ENCODE data around the gene NAB2.

Gene NAB2

DNA sequence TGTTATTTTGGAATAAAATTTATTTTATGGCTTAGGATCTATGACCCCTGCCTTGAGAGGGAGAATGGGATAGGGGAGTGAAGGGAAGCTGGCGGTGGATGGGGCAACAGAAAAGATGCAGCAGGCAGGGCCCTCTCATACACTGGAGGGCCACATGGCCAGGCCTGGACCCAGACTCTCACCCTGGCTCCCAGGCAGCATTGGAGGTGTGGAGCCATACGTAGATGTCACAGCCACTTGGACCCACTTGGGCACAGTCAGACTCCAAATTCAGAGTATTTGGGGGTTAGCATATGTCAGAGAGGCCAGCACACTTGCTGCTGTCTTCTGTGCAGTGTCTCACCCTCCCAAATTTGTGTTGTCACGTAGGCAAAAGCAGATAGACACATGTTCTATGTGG lies 6.5 kb downstream of the NAB2 start:
- TF ChIP-seq, protein P1, sequence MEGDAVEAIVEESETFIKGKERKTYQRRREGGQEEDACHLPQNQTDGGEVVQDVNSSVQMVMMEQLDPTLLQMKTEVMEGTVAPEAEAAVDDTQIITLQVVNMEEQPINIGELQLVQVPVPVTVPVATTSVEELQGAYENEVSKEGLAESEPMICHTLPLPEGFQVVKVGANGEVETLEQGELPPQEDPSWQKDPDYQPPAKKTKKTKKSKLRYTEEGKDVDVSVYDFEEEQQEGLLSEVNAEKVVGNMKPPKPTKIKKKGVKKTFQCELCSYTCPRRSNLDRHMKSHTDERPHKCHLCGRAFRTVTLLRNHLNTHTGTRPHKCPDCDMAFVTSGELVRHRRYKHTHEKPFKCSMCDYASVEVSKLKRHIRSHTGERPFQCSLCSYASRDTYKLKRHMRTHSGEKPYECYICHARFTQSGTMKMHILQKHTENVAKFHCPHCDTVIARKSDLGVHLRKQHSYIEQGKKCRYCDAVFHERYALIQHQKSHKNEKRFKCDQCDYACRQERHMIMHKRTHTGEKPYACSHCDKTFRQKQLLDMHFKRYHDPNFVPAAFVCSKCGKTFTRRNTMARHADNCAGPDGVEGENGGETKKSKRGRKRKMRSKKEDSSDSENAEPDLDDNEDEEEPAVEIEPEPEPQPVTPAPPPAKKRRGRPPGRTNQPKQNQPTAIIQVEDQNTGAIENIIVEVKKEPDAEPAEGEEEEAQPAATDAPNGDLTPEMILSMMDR (IDR thresholded peaks at IDR 0.05) = no peak
- Mint-ChIP-seq H3K4me1 (peaks cover 58% of the 10 kb centered on the region), H3K4me3 (no peak overlapping the region), H3K36me3 (ENCODE audit: low read depth) (peaks cover 63% of the 10 kb centered on the region), H3K27ac (peak overlapping the region; percentile 83), H3K9me3 (no peaks in the 10 kb centered on the region), H3K27me3 (ENCODE audit: low read depth, poor library complexity) (no peaks in the 10 kb centered on the region)
- DNase-seq = no peak

DNA sequence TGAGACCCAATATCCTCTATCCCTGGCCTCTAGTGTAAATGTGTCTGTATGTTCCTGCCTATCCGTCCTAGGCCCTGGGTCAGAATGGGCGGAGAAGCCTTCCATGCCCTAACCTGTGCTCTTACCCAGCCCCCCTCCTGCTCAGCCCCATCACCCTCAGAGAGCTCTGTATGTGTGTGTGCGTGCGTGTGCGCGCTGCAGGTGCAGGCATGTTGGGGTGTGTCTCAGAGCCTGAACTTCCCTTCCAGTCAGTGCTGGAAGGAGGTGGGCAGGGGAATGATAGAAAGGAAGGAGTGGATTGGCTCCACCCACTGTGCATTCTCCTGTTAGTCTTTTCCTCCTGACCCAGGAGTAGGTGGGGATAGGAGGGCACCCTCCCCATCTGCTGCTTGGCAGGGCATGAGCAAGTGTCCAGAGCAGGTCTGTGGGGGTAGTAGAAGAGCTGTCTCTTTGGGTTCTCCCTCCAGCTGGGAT lies 7.2 kb downstream of the NAB2 start:
- TF ChIP-seq, protein P1 (IDR thresholded peaks at IDR 0.05) = no peak
- peaks cover 60% of the 10 kb centered on the region for H3K36me3 Mint-ChIP-seq (ENCODE audit: low read depth)
- peak overlapping the region; percentile 83 for H3K27ac Mint-ChIP-seq

DNA sequence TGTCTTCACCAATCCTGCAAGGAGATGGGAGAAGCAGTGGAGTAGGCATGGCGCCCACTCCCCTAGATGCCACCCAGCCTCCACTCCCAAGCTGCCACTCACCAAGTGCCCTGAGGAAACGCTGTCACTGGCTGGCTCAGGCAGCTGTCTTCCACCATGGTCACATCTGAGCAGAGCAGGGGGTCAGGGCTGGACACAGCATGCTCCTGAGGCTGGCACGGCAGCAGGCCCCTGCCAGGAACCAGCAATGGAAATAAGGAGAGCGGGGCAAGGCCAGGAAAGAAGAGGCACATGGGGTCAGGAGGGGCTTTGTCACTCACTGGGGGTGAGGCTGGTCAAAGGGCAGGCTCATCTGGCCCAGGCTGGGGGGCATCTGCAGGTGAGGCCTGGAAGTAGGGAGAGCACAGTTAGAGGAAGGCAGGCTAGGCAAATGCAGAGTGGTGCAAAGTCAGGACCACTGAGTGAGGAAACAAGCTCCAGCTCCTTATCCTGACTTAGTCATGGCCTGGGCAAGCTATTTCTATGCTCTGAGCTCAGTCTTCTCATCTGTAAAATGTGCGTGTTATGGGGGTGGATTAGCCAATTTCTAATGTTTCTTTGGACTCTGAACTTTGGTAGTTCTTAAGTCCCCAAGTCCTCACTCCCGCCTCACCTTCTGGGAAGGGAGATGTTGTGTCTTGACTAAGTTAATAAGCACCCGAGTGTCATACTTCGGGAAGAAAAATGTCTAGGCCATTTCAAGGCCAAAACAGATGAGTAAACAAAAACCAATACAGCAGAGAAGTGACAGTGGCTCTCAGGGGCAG lies 8.0 kb downstream of the NAB2 start:
- H3K27me3 Mint-ChIP-seq (ENCODE audit: low read depth, poor library complexity) = no peaks in the 10 kb centered on the region
- peaks cover 46% of the 10 kb centered on the region for H3K4me1 Mint-ChIP-seq
- no peaks in the 10 kb centered on the region for H3K9me3 Mint-ChIP-seq
- peak overlapping the region; percentile 76 for H3K27ac Mint-ChIP-seq
- no peak for DNase-seq
- peaks cover 56% of the 10 kb centered on the region for H3K36me3 Mint-ChIP-seq (ENCODE audit: low read depth)
- H3K4me3 Mint-ChIP-seq = no peak overlapping the region
- TF ChIP-seq, protein P1 (IDR thresholded peaks at IDR 0.05) = no peak

More for the DNA sequence above, 7.2 kb downstream of the NAB2 start:
- DNase-seq = no peak
- no peaks in the 10 kb centered on the region for H3K27me3 Mint-ChIP-seq (ENCODE audit: low read depth, poor library complexity)
- no peak overlapping the region for H3K4me3 Mint-ChIP-seq
- H3K9me3 Mint-ChIP-seq = no peaks in the 10 kb centered on the region
- peaks cover 51% of the 10 kb centered on the region for H3K4me1 Mint-ChIP-seq

DNA sequence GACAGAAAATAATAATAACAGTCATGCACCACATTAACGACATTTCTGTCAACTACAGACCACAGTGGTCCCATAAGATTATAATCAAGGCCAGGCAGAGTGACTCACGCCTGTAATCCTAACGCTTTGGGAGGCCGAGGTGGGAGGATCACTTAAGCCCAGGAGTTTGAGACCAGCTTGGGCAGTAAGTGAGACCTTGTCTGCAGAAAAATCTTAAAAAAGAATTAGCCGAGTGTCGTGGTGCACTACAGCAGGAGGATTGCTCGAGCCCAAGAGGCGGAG lies 8.6 kb downstream of the NAB2 start:
- no peaks in the 10 kb centered on the region for H3K9me3 Mint-ChIP-seq
- H3K27me3 Mint-ChIP-seq (ENCODE audit: low read depth, poor library complexity) = no peaks in the 10 kb centered on the region
- peaks cover 46% of the 10 kb centered on the region for H3K4me1 Mint-ChIP-seq
- TF ChIP-seq, protein P1 (IDR thresholded peaks at IDR 0.05) = no peak
- H3K4me3 Mint-ChIP-seq = no peak overlapping the region
- H3K27ac Mint-ChIP-seq = no peak overlapping the region
- DNase-seq = no peak
- H3K36me3 Mint-ChIP-seq (ENCODE audit: low read depth) = peaks cover 50% of the 10 kb centered on the region

DNA sequence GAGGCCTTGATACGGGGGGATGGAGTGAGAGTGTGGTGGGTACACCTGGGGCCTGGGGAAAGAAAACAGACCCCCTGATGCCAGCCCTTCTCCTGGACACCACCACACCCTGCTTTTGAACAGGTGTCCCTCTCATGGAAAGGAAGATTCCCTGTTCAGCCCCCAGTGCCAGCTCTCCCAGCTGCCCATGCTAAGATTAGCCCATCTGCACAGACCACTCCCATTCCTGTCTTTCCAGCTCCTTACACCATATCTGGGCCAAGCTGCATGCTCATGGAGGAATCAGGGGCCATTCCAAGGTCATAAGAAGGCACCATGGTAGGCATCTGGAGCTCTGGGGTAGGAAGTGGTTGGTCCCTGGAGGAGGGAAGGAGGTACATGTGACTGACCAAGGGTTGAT lies 9.6 kb downstream of the NAB2 start:
- TF ChIP-seq, protein P1 (IDR thresholded peaks at IDR 0.05) = no peak
- DNase-seq = no peak
- Mint-ChIP-seq H3K36me3 (ENCODE audit: low read depth) (peaks cover 48% of the 10 kb centered on the region), H3K27ac (no peak overlapping the region), H3K4me3 (no peak overlapping the region), H3K4me1 (peaks cover 37% of the 10 kb centered on the region), H3K9me3 (no peaks in the 10 kb centered on the region), H3K27me3 (ENCODE audit: low read depth, poor library complexity) (no peaks in the 10 kb centered on the region)

All from nephron progenitor cell (in vitro differentiated cells).